SH-SY5Y (cell line): ENCODE measurements around the gene EFHD2.

Source experiments
- GATA2 ChIP-seq: IDR thresholded peaks from 2 replicates; pipeline ENCODE4 v1.6.1; 2011; ENCODE audit warnings: mild to moderate bottlenecking, low read depth, low read length
- GATA3 ChIP-seq: IDR thresholded peaks from 2 replicates; pipeline ENCODE4 v1.6.1; 2011; ENCODE audit warnings: low read depth, mild to moderate bottlenecking, low read length, moderate library complexity

DNA sequence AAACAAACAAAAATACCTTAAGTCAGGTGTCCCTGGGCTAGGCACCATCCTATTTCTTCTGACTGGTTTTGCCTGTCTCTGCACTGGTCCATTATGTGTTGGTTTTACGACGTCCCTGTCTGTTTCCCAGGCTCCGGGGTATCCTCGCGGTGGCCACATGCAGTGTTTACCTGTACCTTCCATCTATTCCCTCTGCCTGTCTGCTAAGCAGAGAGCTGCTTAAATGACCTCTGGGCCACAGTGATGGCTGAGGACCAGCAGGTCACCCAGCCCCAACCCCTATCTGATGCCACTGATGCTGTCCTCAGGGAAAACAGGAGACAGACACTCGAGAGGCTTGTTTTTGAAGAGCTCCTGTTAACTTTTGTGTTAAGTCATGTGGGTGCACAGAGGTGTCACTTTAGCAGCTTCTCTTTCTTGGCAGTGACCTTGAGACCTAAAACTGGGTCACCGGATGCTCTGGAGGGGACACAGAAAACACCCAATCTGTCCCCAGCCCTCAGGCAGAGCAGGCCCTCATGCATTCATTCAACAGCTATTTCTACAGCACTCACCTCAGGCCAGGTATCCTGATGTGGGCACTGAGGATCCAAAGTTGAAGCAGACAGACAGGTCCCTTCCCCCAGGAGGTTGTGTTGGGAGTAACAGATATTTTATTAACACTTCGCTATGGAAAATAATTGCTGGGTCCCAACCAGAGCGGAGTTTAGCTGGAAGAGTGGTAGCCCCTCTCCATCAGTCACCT is 4.4 kb upstream of the EFHD2 start:
- TF ChIP-seq GATA2: no peak
- no peak for TF ChIP-seq GATA3
